ENCODE data around the gene NRG3.

Gene NRG3

GRCh38 chr10:83023662-83024061, 1148.7 kb downstream of the NRG3 start:
- H3K4me3 Mint-ChIP-seq: no peak overlapping the region
- no peaks in the 10 kb centered on the region for H3K27me3 Mint-ChIP-seq (ENCODE audit: low read depth)
- TF ChIP-seq, protein P1, sequence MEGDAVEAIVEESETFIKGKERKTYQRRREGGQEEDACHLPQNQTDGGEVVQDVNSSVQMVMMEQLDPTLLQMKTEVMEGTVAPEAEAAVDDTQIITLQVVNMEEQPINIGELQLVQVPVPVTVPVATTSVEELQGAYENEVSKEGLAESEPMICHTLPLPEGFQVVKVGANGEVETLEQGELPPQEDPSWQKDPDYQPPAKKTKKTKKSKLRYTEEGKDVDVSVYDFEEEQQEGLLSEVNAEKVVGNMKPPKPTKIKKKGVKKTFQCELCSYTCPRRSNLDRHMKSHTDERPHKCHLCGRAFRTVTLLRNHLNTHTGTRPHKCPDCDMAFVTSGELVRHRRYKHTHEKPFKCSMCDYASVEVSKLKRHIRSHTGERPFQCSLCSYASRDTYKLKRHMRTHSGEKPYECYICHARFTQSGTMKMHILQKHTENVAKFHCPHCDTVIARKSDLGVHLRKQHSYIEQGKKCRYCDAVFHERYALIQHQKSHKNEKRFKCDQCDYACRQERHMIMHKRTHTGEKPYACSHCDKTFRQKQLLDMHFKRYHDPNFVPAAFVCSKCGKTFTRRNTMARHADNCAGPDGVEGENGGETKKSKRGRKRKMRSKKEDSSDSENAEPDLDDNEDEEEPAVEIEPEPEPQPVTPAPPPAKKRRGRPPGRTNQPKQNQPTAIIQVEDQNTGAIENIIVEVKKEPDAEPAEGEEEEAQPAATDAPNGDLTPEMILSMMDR (IDR thresholded peaks at IDR 0.05; ENCODE audit: unreplicated experiment in 3 of 3): no peak
- H3K36me3 Mint-ChIP-seq (ENCODE audit: low read depth): no peaks in the 10 kb centered on the region
- H3K9me3 Mint-ChIP-seq: peaks cover 11% of the 10 kb centered on the region
- H3K4me1 Mint-ChIP-seq: no peaks in the 10 kb centered on the region
- H3K27ac Mint-ChIP-seq: no peak overlapping the region
